Pulmonary artery endothelial cell (primary cell): ENCODE measurements around the gene SNRPF. TPM values are rescaled to one million over a fixed set of nuclear protein-coding genes. Genes with fewer than 3 reads are reported as not detected.
"Not testable (repeated sequence)": the region's sequence is repeated elsewhere in the genome, so short reads cannot be mapped to it uniquely, and the experiment has no call there.

ENCODE experiments used
- DNase-seq: peaks from one replicate; pipeline ENCODE4 v3.0.0-alpha.2; 2011; ENCODE audit warnings: low read depth, low spot score
- total RNA-seq: library from RNA; depleted of rRNA; stranded (reverse); fragments of >200 nt; gene quantifications from 2 replicates; pipeline ENCODE4 v1.2.3, GENCODE V29; 2014

Gene SNRPF
- total RNA-seq: 33.6 and 40.9 TPM in 2 replicates

DNA sequence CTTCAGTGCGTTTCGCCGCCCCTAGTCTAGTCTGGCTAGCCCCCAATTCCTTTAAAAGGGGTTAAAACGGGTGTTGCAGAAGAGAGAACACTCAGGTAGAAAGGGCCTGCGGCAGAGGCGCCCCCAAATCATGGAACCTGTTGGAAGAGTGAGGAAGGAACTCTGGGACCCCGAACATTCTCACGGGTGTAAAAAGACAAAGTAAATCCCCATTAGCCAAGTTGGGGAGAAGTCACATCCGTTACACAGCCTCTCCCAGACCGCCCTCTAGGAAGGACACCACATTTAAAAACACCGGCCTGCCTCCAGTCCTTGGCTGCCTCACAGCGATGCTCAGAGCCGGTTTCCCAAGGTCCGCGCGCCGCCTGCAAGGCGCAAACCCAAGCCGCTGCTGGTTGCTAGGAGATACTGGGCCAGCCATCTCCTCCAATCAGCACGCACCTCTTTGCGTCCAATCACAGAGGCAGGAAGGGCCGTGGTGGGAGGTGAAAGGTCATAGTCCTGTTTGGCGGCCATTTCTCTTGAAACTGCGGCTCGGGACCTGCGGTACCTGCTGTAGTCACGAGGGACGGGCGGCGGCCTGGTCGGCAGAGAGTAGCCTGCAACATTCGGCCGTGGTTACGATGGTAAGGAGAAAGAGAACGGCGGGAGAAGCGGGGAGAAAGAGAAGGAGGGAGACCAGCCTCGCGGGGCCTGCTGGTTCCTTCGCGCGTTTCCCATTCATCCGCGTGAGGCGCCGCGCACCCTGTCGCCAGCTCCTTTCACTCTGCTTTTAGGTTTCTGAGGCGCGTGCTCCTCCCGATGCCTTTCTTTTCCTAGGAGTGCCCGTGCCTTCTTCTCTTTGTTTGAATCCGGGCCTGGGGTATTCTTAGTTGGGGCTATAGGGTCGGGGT, at the start of gene SNRPF:
Gene SNRPF (plus strand): TSS at position 502 of the 893 bp plus-strand sequence. CDS start 122 bp downstream, at position 624.
- peak; percentile 88 for DNase-seq

GRCh38 chr12:95809000-95809680, 49.6 kb upstream of the SNRPF start:
- no peak for DNase-seq

GRCh38 chr12:95810411-95810810, 48.3 kb upstream of the SNRPF start:
- DNase-seq: no peak

GRCh38 chr12:95812155-95812554, 46.6 kb upstream of the SNRPF start:
- DNase-seq: not testable (repeated sequence)

GRCh38 chr12:95815632-95816212, 43.0 kb upstream of the SNRPF start:
- no peak for DNase-seq

DNA sequence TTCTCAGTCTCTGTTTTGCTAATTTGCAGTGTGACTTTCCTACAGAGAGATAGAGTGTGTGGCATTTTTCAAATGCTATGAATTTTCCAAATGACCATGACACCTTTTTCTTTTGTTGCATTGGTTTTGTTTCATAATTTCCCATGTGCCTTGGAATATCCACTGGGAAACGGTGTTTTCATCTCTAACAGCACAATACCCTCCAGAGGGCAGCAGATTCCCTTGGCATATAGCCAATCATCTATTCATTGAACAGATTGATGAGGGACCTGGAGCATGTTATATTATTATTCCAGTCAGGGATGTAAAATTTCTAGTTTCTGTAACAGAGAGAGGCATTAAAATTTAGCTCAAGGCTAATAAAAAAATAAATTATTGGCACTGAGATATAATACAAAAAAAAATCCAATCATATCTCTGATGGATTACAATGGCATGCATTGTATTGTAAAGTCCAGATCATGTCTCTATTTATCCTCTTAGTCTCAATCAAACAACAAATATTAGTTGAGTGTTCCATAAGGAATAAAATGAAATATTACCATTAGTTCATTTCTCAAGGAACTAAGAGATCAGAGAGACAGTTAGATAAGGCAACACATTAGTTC, 38.6 kb upstream of the SNRPF start:
- DNase-seq: no peak

- DNase-seq: no peak
Observed at GRCh38 chr12:95829395-95829794, 29.4 kb upstream of the SNRPF start.

GRCh38 chr12:95830335-95831089, 28.2 kb upstream of the SNRPF start:
- no peak for DNase-seq

- DNase-seq: no peak
Observed at GRCh38 chr12:95834572-95834971, 24.2 kb upstream of the SNRPF start.

GRCh38 chr12:95836185-95836609, 22.6 kb upstream of the SNRPF start:
- peak; percentile 71 for DNase-seq

GRCh38 chr12:95836630-95837239, 22.0 kb upstream of the SNRPF start:
- DNase-seq: no peak

DNA sequence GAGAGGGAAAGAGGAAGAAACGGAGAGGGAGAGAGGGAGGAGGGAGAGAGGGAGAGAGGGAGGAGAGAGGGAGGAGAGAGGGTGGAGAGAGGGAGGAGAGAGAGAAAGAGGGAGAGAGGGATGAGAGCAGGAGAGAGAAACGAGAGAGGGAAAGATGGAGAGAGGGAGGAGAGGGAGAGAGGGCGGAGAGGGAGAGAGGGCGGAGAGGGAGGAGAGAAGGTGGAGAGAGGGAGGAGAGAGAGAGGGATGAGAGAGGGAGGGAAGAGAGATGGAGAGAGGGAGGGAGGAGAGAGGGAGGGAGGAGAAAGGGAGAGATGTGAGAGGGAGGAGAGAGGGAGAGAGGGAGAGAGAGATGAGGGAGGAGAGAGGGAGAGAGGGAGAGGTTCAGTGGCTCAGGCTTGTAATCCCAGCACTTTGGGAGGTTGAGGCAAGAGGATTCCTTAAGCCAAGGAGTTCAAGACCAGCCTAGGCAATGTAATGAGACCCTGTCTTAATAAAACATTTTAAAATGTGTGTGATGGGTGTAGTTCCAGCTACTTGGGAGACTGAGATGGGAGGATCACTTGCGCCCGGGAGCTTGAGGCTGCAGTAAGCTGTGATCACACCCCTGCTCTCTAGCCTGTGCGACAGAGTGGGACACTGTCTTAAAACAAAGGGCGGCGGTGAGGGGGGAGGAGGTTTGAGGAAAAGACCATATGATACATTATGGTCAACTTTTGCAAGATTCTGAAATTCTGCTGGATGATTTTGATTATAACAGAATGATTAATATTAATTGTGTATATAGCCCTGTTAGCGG, 21.3 kb upstream of the SNRPF start:
- no peak for DNase-seq

- no peak for DNase-seq
Observed at GRCh38 chr12:95838125-95838524, 20.6 kb upstream of the SNRPF start.

DNA sequence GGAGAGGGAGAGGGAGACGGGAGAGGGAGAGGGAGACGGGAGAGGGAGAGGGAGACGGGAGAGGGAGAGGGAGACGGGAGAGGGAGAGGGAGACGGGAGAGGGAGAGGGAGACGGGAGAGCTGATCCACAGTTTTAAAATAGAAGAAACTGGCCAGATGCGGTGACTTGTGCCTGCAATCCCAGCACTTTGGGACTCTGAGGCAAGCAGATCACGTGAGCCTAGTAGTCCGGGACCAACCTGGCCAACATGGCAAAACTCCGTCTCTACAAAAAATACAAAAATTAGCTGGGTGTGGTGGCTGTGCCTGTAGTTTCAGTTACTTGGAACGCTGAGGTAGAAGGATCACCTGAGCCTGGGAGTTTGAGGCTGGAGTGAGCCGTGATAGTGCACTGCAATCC, 16.3 kb upstream of the SNRPF start:
- DNase-seq: not testable (repeated sequence)

DNA sequence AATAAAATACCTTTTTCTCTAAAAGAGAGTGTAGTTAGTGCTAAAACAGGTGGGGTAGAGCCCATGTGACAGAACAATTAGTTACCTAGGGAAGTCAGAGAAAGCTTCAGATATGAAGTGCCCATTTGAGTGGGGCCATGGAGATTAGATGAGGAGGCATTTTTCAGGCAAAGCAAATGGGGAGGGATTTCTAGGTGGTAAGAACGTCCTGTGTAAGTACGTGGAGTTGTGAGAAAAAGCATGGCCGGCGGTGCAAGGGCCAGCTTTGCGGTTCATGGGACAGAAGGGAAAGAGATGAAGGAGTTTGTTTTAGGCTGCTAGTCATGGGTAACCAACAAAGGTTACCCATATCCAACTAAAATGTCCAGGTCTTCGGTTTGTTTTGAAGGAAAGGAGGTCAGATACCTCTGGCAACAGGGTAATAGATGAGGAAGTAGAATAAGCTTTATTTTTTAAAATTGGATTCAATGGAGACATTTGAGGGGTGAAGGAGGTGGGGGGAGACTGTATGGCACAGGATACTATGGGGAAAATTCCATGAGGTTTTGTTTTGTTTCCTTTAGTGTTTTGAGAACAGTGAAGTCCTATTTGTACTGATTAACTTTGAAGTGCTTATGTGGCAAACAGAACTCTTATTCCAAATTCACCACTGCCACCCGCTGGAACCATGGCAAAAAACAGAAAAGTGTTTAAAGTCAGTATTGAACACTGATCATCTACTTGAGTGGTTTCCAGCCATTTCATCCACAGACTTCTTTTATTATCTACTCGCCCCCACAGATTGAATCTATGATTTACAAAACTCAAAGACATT, 10.0 kb upstream of the SNRPF start:
- DNase-seq: no peak

DNA sequence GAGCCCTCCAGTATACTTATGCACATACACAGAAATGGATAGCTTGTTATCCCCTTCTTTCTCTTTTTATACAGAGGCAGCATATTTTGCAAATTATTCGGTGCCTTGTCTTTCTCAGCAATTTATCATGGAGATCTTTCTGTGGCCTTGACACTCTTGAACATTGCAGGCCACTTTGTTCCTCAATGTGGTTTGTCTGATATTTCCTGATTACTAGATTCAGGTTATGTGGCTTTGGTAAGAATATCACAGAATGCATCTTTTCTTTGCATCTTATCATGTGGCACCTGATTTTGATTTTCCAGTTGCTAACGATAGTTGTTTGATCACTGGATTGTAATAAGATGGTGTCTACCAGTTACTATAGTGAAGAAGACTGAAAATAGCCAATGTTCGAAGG, 7.1 kb upstream of the SNRPF start:
- DNase-seq: no peak

DNA sequence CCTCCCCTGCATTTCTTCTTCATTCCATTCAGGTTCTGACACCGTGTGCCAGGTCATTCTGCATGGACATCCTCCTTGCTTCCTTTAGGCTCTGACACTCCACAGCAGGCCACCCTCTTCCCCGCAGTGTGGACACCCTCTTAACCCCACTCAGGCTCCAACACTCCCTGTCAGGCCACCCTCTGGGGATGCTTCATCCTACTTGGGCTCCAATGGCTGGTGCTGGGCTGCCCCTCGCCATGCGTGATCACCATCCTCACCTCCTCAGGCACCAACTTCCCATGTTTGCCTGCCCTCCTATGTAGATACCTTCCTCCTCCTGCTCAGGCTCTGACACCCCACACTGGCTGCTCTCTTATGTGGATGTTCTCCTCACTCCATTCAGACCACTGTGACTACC, 6.6 kb upstream of the SNRPF start:
- DNase-seq: no peak

- no peak for DNase-seq
Observed at GRCh38 chr12:95857156-95857555, 1.6 kb upstream of the SNRPF start.

DNA sequence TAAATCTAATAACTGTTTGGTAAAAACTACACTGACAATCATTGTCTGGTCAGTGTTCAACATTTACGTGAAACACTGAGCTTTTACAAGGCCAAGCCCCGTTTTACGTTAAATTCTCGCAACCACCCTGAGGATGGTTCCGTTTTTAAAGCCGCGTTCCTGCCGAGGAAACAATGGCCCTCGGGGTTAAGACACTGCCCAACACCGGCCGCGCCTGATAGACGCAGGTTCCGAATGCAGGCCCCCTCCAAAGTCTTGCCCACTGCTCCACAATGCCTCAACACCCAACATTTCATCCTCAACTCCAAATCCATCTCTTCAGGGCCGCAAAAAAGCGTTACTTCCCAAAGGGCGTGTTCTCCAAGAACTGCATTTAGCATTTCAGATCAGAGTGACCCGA, 953 bp upstream of the SNRPF start:
- no peak for DNase-seq
